ENCODE results near the gene PCNA.

DNA sequence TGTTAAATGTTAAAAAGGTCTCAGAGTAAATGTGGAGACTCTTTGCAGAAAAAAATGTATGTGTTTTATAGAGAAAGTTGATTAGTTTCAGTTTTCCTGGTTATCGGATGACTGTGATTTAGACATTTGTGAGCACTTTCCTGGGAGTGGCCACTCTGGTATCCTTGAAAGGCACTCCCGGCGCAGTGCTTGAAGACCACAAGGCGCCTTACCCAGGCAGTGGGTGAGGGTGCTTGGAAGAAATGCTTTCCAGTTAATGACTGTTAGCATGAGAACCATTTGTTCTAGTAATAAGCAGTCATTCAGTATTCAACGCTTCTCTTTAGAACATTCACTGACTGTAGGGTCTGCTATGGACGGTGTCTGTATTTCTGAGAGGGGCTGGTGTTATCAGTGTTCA, 14.2 kb upstream of the PCNA start:
- TF ChIP-seq, protein P1, sequence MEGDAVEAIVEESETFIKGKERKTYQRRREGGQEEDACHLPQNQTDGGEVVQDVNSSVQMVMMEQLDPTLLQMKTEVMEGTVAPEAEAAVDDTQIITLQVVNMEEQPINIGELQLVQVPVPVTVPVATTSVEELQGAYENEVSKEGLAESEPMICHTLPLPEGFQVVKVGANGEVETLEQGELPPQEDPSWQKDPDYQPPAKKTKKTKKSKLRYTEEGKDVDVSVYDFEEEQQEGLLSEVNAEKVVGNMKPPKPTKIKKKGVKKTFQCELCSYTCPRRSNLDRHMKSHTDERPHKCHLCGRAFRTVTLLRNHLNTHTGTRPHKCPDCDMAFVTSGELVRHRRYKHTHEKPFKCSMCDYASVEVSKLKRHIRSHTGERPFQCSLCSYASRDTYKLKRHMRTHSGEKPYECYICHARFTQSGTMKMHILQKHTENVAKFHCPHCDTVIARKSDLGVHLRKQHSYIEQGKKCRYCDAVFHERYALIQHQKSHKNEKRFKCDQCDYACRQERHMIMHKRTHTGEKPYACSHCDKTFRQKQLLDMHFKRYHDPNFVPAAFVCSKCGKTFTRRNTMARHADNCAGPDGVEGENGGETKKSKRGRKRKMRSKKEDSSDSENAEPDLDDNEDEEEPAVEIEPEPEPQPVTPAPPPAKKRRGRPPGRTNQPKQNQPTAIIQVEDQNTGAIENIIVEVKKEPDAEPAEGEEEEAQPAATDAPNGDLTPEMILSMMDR (conservative IDR thresholded peaks at IDR 0.05; ENCODE audit: low read depth, low read length), result no peak
- TF ChIP-seq RCOR1 (IDR thresholded peaks at IDR 0.05; ENCODE audit: insufficient replicate concordance, low read length), result no peak
